Measurements from ENCODE around the gene CDH23. TPM values are rescaled to one million over a fixed set of nuclear protein-coding genes. Genes with fewer than 3 reads are reported as not detected.

The CDH23 gene
- total RNA-seq, 1 experiment from 2014 or later, result not detected

GRCh38 chr10:71757399-71757922 lies 360.7 kb downstream of the CDH23 start:
- CTCF ChIA-PET, result no interaction called here
- TF ChIP-seq EZH2phosphoT487 (IDR thresholded peaks at IDR 0.05; ENCODE audit: borderline replicate concordance, low read length) (no peak), EZH2 (IDR thresholded peaks at IDR 0.05; ENCODE audit: low read length, unreplicated experiment) (no peak)
- TF ChIP-seq, protein P1, sequence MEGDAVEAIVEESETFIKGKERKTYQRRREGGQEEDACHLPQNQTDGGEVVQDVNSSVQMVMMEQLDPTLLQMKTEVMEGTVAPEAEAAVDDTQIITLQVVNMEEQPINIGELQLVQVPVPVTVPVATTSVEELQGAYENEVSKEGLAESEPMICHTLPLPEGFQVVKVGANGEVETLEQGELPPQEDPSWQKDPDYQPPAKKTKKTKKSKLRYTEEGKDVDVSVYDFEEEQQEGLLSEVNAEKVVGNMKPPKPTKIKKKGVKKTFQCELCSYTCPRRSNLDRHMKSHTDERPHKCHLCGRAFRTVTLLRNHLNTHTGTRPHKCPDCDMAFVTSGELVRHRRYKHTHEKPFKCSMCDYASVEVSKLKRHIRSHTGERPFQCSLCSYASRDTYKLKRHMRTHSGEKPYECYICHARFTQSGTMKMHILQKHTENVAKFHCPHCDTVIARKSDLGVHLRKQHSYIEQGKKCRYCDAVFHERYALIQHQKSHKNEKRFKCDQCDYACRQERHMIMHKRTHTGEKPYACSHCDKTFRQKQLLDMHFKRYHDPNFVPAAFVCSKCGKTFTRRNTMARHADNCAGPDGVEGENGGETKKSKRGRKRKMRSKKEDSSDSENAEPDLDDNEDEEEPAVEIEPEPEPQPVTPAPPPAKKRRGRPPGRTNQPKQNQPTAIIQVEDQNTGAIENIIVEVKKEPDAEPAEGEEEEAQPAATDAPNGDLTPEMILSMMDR (conservative IDR thresholded peaks at IDR 0.05; ENCODE audit: low read depth, low read length), result no peak
- H4K20me1 ChIP-seq (ENCODE audit: low read length), result no peaks in the 10 kb centered on the region
- H3K9me2 ChIP-seq (replicated peaks; ENCODE audit: low read length), result no peaks in the 10 kb centered on the region
- H3F3A ChIP-seq (ENCODE audit: low read length, unreplicated experiment), result no peaks in the 10 kb centered on the region
- H2AFZ ChIP-seq (ENCODE audit: low read length), result no peak overlapping the region
- H3K79me2 ChIP-seq (ENCODE audit: low read length), result no peaks in the 10 kb centered on the region
- ATAC-seq (no peak), DNase-seq (no peak)
- no peak overlapping the region for H3K9ac ChIP-seq (ENCODE audit: low read length)
- H3K27ac ChIP-seq (ENCODE audit: low read length), result no peak overlapping the region
- no peak overlapping the region for H3K4me3 ChIP-seq (ENCODE audit: low read length)
- POLR2A ChIA-PET (ENCODE audit: unreplicated experiment), result no interaction called here
- no peaks in the 10 kb centered on the region; the same call in 1 of the 2 replicates for H3K4me1 ChIP-seq (ENCODE audit: insufficient read depth, low read length)
- intact Hi-C loops (cut with micrococcal nuclease), result no loop called here
- no peak overlapping the region for H3K4me2 ChIP-seq (ENCODE audit: low read length)
- H3K9me3 ChIP-seq (ENCODE audit: low read length), result no peaks in the 10 kb centered on the region
- no peaks in the 10 kb centered on the region for H3K36me3 ChIP-seq (ENCODE audit: low read depth, low read length)
- no peaks in the 10 kb centered on the region for H3K27me3 ChIP-seq (ENCODE audit: low read length)
- no TSS peak for BruUV-seq (replicated peaks)

DNA sequence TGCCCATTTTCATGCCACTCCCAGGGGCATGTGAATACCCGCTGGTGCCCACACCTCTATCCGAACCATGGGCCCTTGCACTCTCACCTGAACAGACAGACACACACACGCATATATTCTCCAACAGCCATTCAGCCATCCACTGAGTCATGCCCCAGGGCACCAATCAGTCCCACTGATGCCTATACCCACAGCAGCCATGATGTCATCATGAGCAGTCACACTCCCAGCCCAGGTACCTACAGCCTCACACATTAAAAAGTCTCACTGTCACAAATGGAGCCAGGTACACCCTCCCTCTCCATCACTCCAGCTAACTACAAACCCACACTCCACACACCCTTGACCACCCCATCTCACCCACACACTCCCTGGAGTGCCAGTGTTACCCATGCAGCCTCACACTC lies 364.4 kb downstream of the CDH23 start:
- H3K4me1 ChIP-seq (ENCODE audit: insufficient read depth, low read length), result peaks cover 12% of the 10 kb centered on the region
- no peaks in the 10 kb centered on the region for H3K36me3 ChIP-seq (ENCODE audit: low read depth, low read length)
- H3K27ac ChIP-seq (ENCODE audit: low read length), result no peak overlapping the region
- H3F3A ChIP-seq (ENCODE audit: low read length, unreplicated experiment), result no peaks in the 10 kb centered on the region
- DNase-seq, result peak; percentile 48
- H3K4me3 ChIP-seq (ENCODE audit: low read length), result no peak overlapping the region
- H3K9ac ChIP-seq (ENCODE audit: low read length), result no peak overlapping the region
- no peaks in the 10 kb centered on the region for H3K9me2 ChIP-seq (replicated peaks; ENCODE audit: low read length)
- no peak overlapping the region for H3K4me2 ChIP-seq (ENCODE audit: low read length)
- H4K20me1 ChIP-seq (ENCODE audit: low read length), result no peaks in the 10 kb centered on the region
- POLR2A ChIA-PET (ENCODE audit: unreplicated experiment), result no interaction called here
- CTCF ChIA-PET, result no interaction called here
- no TSS peak for BruUV-seq (replicated peaks)
- ATAC-seq, result peak; percentile 48; the same call in 1 of the 2 replicates
- no peaks in the 10 kb centered on the region for H3K27me3 ChIP-seq (ENCODE audit: low read length)
- intact Hi-C loops (cut with micrococcal nuclease), result no loop called here
- TF ChIP-seq EZH2phosphoT487 (IDR thresholded peaks at IDR 0.05; ENCODE audit: borderline replicate concordance, low read length) (no peak), EZH2 (IDR thresholded peaks at IDR 0.05; ENCODE audit: low read length, unreplicated experiment) (no peak)
- TF ChIP-seq, protein P1 (conservative IDR thresholded peaks at IDR 0.05; ENCODE audit: low read depth, low read length), result no peak
- H3K79me2 ChIP-seq (ENCODE audit: low read length), result no peaks in the 10 kb centered on the region
- H3K9me3 ChIP-seq (ENCODE audit: low read length), result no peaks in the 10 kb centered on the region
- no peak overlapping the region for H2AFZ ChIP-seq (ENCODE audit: low read length)

DNA sequence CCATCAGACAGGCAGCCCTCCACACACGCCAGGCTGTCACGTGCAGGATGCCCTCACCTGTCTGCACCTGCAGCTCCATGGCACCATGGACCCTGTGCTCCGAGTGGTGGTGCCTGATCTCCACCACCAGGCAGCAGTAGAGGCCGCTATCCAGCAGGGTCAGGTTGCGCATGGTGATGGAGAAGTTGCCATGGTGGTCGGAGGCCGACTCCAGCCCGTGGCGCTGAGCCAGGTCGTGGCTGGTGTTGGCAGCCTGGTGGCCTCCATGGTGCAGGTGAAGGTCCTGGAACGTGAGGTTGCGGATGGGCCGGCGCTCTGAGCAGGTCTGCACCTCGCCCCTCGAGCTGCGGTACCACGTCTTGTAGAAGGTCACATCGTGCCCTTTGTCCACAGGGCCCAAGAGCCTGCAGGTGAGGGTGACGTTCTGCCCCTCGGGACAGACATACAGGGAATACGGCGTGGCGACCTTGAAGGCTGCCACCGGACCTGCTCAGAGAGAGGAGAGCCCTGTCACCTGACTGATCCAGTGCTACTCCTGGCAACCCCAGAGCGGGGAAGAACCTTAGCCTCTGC lies 364.9 kb downstream of the CDH23 start:
- no peaks in the 10 kb centered on the region for H3K36me3 ChIP-seq (ENCODE audit: low read depth, low read length)
- H3K9me3 ChIP-seq (ENCODE audit: low read length), result no peaks in the 10 kb centered on the region
- no peak overlapping the region for H3K4me2 ChIP-seq (ENCODE audit: low read length)
- TF ChIP-seq, protein P1 (conservative IDR thresholded peaks at IDR 0.05; ENCODE audit: low read depth, low read length), result no peak
- TF ChIP-seq EZH2 (IDR thresholded peaks at IDR 0.05; ENCODE audit: low read length, unreplicated experiment) (no peak), EZH2phosphoT487 (IDR thresholded peaks at IDR 0.05; ENCODE audit: borderline replicate concordance, low read length) (no peak)
- no peak overlapping the region for H3K9ac ChIP-seq (ENCODE audit: low read length)
- no peaks in the 10 kb centered on the region for H3K79me2 ChIP-seq (ENCODE audit: low read length)
- no peak for DNase-seq
- peaks cover 18% of the 10 kb centered on the region for H3K4me1 ChIP-seq (ENCODE audit: insufficient read depth, low read length)
- ATAC-seq, result no peak
- H2AFZ ChIP-seq (ENCODE audit: low read length), result no peak overlapping the region
- H4K20me1 ChIP-seq (ENCODE audit: low read length), result no peaks in the 10 kb centered on the region
- no peaks in the 10 kb centered on the region for H3K9me2 ChIP-seq (replicated peaks; ENCODE audit: low read length)
- CTCF ChIA-PET, result no interaction called here
- no peaks in the 10 kb centered on the region for H3F3A ChIP-seq (ENCODE audit: low read length, unreplicated experiment)
- no TSS peak for BruUV-seq (replicated peaks)
- H3K27me3 ChIP-seq (ENCODE audit: low read length), result no peaks in the 10 kb centered on the region
- POLR2A ChIA-PET (ENCODE audit: unreplicated experiment), result no interaction called here
- no peak overlapping the region for H3K4me3 ChIP-seq (ENCODE audit: low read length)
- H3K27ac ChIP-seq (ENCODE audit: low read length), result no peak overlapping the region
- intact Hi-C loops (cut with micrococcal nuclease), result no loop called here
